Stimulated activated CD4-positive, alpha-beta T cell treated with anti-CD3 and anti-CD28 coated beads, Interleukin-2, amount 100 ng/mL, for 48 hours (primary cell): ENCODE results near the gene OR6B3.

Experiments used
- DNase-seq, 2 donors: peaks; one replicate each; pipeline ENCODE4 v3.0.0-alpha.2; 2020

OR6B3 gene

DNA sequence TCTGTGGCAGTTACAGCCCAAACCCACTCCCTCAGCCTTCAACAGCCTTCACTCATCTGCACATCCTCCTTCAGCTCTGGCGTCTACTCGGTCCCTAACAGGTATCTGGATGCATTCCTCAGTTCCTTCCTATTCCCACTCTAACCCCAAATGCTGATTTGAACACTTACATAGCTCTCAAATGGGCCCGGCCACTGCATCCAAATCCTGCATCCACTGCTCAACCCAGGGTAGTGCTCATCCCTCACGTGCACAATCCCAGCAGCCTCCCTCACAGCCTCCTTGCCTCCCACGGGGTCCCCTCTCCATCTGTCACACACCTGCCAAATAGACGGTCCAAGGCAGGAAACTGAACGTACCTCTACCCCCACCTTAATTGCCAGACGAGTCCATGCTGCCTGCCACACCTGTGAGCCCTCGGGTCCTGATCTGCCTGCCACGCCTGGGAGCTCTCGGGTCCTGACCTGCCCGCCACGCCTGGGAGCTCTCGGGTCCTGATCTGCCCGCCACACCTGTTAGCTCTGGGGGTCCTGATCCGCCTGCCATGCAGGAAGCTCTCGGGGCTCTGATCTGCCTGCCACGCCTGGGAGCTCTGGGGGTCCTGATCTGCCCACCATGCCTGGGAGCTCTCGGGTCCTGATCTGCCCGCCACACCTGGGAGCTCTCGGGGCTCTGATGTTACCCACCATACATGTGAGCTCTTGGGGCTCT, 9.9 kb downstream of the OR6B3 start:
- DNase-seq, result no peak

DNA sequence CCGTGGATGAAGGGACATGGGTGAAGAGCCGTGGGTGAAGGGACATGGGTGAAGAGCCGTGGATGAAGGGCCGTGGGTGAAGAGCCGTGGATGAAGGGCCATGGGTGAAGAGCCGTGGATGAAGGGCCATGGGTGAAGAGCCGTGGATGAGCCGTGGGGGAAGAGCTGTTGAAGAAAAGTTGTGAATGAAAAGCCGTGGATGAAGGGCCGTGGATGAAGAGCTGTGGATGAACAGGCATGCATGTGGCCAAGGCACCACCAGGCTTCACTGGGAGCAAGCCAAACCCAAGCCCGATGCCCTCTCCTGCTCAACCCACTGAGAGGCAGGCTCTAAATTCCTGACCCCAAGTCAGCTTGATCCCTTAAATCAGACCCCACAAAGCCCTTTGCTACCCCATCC, 10.6 kb downstream of the OR6B3 start:
- no peak for DNase-seq

DNA sequence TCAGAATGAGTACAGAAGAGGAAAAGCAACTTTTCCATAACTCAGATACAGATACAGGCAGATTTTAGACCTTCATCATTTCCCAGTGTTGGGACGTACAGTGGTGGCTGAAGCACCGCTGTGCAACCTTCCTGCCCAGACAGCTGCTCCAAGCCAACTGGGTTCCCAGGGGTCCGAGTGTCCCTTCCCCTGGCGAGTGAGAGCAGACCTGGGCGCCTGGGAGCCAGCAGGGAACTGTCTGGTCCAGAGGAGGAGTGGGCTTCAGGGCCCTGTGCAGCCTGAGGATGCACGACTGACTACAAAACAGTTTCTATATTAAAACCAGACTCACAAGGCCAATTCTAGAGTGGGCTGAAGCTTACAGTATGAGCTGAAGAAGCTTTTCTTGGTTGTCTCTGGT, 12.0 kb downstream of the OR6B3 start:
- no peak for DNase-seq

DNA sequence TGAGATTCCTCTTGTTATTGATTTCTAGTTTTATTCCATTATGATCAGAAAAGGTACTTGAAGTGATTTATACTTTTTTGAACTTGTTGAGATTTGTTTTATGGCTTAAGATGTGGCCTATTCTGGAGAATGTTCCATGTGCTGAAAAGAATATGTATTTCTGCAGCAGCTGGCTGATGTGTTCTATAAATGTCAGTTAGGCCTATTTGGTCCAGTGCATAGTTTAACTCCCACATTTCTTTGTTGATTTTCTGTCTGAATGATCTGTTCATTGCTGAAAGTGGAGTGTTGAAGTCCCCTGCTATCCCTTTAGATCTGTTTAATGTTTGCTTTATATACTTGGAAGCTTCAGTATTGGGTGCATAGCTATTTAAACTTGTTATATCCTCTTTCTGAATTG, 16.0 kb downstream of the OR6B3 start:
- no peak for DNase-seq

DNA sequence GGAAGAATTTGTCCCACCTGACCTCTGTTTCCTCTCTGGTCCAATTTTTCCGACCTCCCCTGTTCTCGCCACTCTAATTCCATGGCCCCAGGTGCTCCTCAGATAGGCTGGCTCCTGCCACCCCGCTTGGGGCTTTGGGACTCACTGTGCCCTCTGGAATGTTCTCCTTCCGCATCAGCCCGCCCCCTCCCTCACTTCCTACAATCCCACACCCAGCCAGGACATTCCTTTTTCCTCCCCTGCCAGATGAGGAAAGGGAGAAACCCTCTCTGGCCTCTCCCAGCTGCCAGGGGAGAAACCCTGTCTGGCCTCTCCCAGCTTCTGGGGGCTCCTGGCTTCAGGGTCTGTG, 20.0 kb downstream of the OR6B3 start:
- DNase-seq, result no peak

DNA sequence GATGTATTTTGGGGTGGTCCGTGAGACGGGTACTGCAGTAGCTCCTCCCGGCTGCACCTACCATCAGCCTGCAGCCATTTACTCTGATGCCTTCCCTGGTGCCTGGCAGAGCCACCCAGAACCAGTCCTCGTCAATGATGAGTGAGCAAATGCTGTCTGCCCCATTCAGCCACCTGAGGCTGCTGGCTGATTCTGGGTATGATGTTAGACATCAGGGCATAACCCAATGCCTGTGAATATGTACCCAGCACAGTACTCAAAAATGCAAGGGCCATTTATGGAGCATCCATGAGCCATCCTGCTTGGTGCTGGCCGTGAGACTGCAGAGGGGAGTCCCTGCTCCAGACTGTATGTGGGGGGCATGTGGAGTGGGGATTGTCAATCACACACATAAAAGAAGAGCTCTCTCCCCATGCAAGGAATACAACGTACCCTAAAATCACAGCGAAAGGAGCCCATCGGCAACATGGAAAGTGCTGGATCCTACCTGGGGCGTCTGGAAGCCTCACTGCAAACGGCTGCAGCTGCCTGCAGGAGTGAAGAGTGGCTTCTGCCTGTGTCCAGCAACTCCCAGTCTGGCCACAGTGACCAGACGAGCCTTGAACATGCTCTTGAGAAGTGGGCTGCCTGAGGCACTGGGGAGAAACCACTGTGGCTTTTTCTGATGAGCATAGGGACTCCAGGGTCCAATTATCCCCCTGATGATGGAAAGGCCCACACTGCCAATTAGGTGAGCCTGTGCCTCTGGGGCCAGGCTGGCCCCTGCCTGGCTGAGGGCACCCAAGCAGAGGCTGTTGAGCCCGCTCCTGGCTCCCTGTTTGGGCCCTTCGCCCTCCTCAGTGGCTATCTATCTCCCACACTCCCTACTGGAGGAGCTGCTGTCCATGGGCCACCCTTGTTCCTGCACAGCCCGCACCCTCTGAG, 20.7 kb downstream of the OR6B3 start:
- DNase-seq, result no peak

DNA sequence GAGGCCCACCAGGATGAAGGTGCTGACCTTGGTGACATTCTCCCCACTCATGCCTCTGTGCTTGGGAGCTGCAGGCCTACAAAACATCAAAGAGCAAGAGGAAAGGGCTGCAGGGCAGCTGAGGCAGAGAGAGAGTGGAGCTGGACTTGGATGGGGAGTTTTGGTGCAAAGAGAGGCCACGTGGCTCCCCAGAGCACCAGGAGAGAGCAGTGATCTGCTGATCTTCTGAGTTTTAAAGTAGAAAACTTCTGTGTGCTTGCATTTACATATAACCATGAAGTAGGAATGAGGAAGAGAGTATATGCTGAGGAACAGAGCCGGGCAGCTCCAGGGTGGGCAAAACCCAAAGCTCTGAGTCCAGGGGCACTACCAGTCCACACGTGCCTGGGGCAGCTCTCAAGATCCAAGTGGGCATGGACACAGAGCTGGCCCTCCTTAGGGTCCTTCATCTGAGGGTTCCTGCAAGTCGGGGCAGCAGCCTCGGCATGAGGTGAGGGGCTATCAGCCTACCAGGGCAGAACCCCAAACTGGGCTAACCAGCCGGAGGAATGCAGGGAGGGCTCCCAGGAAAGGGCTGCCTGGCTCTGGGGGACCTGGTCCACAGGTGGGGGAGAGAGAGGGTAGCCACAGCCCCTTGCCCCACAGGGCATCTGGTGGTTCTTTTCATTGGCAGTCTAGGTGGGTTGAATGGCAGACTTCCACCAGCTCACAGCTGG, 22.8 kb downstream of the OR6B3 start, which contains the start of gene OR6B2:
TSS of gene OR6B2 (minus strand) at position 51 of the 716 bp plus-strand sequence. CDS start at position 51, 0 bp downstream.
- no peak for DNase-seq

DNA sequence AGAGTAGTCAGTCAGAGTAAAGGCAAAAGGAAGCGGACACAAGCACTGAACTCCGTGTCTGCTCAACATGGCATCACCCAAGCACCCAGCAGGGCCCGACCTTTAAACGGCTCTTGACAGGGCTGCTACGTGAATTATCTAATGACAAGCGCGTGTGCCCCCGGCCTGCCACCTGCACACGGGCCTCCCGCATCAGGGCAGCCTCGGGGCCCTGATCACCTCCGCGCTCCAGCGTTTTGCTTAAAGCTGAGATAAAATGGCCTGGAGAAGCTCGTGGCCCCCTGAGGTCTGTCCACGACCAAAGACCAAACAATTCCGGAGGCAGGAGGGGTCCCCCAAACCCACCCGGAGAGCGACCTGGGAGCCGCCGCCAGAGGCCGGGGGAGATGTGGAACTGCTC, 28.6 kb downstream of the OR6B3 start:
- DNase-seq, result peak in 1 of 2 donors; percentile 7

DNA sequence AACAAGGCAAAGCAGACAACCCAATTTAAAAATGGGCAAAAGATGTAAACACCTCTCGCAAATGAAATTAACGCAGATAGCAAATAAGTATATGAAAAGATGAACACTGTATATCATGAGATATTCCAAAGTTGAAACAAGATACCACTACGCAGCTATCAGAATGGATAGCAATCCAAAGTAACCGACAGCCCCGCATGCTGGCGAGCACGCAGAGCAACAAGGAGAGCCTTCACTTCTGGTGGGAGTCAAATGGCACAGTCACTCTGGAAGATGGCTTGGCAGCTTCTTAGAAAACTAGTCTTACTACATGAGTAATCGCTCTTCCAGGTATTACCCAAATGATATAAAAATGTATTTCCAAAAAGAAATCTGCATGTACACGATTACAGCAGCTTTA, 29.5 kb downstream of the OR6B3 start:
- DNase-seq, result no peak

DNA sequence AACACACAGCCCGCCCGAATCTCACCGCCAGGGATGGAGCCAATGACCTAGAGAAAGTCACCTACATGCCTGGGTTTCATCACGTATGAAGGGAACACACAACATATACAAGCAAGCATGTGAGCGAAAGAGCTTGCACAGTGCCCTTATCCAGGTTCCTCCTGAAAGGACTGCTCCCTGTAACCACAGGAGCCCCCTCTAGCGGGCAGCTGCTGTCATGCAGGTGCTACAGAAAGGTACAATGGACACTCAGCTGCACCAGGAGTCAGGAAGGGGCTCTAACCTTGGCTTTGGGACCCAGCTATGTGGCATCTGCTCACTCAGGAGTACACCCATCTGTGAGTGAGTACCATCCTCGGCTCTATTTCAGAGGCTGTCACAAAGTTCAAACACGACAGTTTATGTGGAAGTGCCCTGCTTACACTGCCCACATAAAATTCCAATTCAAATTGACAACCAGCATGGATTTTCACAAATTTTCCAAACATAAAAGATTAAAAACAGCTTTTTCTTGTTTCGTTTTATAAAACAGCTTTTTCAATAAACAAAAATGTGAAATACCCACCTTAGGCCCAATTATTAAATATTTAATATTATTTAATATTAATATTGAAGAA, 31.7 kb downstream of the OR6B3 start:
- DNase-seq, result peak; percentile 54 to 57

DNA sequence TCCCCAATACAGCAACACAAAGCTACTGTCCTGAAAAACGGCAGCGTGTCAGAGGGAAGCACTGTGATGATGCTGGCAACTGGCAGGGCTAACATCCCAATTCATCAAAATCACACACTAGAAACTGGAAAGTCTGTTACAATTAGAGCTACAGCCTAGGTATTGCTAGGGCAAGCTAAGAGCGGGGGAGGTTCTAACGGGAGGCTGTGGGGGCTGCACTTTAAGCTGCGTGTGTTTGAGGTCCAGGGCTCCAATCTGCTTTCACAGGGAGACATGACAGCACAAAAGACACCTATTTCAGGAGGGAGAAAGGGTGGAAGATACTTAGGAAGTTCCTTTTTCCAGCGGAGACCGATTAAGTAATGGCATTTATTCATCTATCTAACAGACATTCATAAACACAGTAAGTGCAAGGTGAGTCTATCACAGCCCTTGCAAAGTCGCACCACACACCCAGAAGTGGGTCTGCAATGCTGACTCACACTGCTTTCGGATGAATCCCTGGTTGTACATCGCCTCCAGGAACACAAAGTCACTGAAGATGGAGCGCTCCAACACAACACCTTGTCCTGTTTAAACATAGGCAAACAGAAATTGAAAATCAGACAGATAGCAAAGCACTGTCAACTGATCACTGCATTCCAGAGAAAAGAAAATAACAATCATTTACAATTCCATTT, 35.1 kb downstream of the OR6B3 start:
- DNase-seq, result no peak

DNA sequence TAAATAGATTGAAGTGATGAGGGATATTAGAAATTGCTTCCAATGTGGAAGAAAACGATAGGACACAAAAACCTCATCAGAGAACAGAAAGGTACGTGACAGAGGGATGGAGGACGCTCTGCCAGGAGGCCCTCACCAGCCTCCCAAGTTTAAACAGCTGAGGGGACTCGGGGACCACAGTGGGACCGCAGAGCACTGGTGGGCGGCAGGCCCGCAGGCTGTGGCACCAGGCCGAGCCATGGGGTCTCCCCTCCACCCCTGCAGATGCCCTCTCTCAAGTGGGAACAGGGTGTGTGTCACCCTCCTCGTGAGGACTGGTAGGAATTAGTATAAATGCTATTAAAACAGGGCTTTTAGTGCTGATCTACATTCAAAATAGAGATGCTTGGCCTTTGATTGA, 39.0 kb downstream of the OR6B3 start:
- no peak for DNase-seq

DNA sequence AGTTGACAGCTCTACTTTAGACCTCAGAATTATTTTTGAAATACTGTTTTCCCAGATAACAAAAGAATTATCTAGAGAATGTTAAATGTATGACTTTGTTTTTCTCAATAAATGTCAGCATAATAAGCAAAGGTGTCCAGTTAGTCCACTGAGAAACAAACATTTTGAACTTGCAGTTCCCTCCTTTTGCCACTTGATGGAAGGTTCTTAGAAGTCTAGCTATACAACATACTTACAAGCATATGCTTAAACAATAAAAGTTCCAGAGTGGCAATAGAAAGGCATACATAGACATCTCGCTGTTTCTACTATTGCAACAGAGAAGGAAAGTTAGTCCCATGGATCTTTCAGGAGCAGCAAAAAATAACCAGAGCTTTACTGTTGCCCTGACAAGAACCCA, 40.0 kb downstream of the OR6B3 start:
- DNase-seq, result no peak

DNA sequence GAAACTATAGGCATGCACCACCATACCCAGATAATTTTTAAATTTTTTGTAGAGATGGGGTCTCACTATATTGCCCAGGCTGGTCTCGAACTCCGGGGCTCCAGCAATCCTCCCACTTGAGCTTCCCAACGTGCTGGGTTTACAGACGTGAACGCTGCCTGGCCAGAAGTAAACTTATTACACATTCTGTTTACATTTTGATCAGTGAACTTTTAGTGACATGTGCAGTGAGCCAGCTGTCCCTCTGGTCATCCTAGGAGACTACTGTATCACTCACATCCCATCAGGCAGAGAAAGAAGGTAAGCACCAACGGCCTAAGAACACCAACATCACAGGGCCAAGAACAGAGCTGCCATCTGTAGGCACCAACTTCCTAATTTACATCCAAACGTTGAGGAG, 50.3 kb downstream of the OR6B3 start:
- no peak for DNase-seq

DNA sequence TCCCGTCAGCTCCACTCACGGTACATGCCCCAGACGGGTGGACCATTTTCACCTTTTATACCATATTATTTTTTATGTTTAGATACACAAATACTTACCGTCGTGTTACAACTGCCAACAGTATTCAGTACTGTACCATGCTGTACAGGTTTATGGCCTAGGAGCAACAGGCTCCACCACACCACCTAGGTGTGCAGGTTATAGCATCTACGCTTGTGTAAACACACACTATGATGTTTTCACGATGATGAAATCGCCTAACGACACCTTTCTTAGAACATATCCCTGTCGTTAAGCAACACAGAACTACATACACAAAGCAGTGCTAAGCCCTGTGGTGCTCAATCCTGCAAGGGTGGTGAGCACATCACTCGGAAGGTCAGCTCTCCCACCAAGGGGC, 52.6 kb downstream of the OR6B3 start:
- DNase-seq, result no peak

DNA sequence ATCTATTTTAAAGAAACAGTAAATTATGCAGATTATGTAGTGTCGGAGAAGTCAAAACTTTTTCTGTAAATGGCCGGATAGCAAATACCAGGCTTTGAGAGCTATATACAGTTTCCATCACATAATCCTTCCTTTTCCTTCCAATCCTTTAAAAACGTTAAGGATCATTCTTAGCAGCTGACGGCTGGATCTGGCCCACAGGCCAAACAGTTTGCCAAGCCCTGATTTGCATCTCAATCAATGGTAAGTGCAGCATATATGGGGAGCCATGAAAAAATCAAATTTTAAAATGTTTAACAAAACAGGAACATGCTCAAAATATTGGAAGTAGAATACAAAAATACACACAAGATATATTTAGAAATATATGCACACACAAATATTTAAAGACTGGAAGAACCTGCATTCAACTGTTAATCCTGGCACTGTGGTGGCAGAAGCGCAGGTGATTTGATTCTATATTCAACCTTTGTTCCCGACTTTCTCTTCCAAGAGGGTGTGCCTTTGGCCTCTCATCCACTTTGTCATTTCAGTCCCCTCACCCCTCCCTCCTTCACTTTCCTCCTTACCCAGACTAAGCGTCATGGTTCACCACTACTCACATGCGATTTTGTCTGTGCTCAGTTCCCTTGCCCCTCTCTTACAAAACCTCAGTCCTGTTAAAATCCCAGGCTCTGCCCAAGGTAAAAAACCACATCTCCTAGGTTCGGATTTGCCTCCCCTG, 55.5 kb downstream of the OR6B3 start:
- DNase-seq, result no peak
